C4-2B (cell line): ENCODE data around the gene FH.

Experiments
- ZFX ChIP-seq: fragments of 450-650 bp; IDR thresholded peaks from 2 replicates; pipeline ENCODE4 v1.6.1; 2017
- TF ChIP-seq, protein P1 (sequence below): fragments of 450-650 bp; conservative IDR thresholded peaks from 2 replicates; pipeline ENCODE4 v1.5.1; 2017; ENCODE audit warnings: mild to moderate bottlenecking

GRCh38 chr1:241551759-241552638, 32.4 kb upstream of the FH start:
- TF ChIP-seq, protein P1, sequence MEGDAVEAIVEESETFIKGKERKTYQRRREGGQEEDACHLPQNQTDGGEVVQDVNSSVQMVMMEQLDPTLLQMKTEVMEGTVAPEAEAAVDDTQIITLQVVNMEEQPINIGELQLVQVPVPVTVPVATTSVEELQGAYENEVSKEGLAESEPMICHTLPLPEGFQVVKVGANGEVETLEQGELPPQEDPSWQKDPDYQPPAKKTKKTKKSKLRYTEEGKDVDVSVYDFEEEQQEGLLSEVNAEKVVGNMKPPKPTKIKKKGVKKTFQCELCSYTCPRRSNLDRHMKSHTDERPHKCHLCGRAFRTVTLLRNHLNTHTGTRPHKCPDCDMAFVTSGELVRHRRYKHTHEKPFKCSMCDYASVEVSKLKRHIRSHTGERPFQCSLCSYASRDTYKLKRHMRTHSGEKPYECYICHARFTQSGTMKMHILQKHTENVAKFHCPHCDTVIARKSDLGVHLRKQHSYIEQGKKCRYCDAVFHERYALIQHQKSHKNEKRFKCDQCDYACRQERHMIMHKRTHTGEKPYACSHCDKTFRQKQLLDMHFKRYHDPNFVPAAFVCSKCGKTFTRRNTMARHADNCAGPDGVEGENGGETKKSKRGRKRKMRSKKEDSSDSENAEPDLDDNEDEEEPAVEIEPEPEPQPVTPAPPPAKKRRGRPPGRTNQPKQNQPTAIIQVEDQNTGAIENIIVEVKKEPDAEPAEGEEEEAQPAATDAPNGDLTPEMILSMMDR: no peak
- no peak for TF ChIP-seq ZFX
